ENCODE measurements around the gene MATCAP1. TPM values are rescaled to one million over a fixed set of nuclear protein-coding genes. Genes with fewer than 3 reads are reported as not detected.

Gene MATCAP1
- total RNA-seq, 1 experiment from 2014 or later, result 40.8 TPM

GRCh38 chr16:67191995-67192681, 8.4 kb upstream of the MATCAP1 start, which contains the start of gene E2F4:
E2F4 (plus strand) TSS chr16:67192155; CDS start chr16:67192228, 73 bp downstream.
- H3K4me3 Mint-ChIP-seq, result peak within 1 kb of the TSS; percentile 87
- no peaks in the 10 kb centered on the region for H3K27me3 Mint-ChIP-seq (ENCODE audit: low read depth)
- TF ChIP-seq OVOL2 (CRISPR knock-in tag; IDR thresholded peaks at IDR 0.05; ENCODE audit: borderline replicate concordance), result no peak
- peak; percentile 69; the same call in 1 of the 2 replicates for TF ChIP-seq CREM (CRISPR knock-in tag; IDR thresholded peaks at IDR 0.05)
- TF ChIP-seq, protein P1, sequence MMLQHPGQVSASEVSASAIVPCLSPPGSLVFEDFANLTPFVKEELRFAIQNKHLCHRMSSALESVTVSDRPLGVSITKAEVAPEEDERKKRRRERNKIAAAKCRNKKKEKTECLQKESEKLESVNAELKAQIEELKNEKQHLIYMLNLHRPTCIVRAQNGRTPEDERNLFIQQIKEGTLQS (CRISPR knock-in tag; conservative IDR thresholded peaks at IDR 0.05), result no peak
- TF ChIP-seq SMAD3 (CRISPR knock-in tag; IDR thresholded peaks at IDR 0.05; ENCODE audit: borderline replicate concordance), result no peak
- TF ChIP-seq E2F4 (CRISPR knock-in tag; IDR thresholded peaks at IDR 0.05; ENCODE audit: borderline replicate concordance, low read depth), result 0 out of 2 replicates have a peak, but pooled peaks have one; percentile 25
- peak; percentile 60 for TF ChIP-seq SP1 (CRISPR knock-in tag; conservative IDR thresholded peaks at IDR 0.05)
- peak; percentile 72; the same call in 1 of the 2 replicates for TF ChIP-seq ZNF121 (CRISPR knock-in tag; IDR thresholded peaks at IDR 0.05)
- TF ChIP-seq, protein P2, sequence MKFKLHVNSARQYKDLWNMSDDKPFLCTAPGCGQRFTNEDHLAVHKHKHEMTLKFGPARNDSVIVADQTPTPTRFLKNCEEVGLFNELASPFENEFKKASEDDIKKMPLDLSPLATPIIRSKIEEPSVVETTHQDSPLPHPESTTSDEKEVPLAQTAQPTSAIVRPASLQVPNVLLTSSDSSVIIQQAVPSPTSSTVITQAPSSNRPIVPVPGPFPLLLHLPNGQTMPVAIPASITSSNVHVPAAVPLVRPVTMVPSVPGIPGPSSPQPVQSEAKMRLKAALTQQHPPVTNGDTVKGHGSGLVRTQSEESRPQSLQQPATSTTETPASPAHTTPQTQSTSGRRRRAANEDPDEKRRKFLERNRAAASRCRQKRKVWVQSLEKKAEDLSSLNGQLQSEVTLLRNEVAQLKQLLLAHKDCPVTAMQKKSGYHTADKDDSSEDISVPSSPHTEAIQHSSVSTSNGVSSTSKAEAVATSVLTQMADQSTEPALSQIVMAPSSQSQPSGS (CRISPR knock-in tag; IDR thresholded peaks at IDR 0.05; ENCODE audit: borderline replicate concordance, low read depth), result no peak
- peak; percentile 80 for TF ChIP-seq ETV6 (CRISPR knock-in tag; IDR thresholded peaks at IDR 0.05)
- 0 out of 2 replicates have a peak, but pooled peaks have one; percentile 33 for TF ChIP-seq ZMAT4 (CRISPR knock-in tag; IDR thresholded peaks at IDR 0.05)
- TF ChIP-seq TCF7 (CRISPR knock-in tag; IDR thresholded peaks at IDR 0.05; ENCODE audit: low read depth), result 0 out of 2 replicates have a peak, but pooled peaks have one; percentile 15
- TF ChIP-seq NFE2L1 (CRISPR knock-in tag; IDR thresholded peaks at IDR 0.05), result peak; percentile 52; the same call in 1 of the 2 replicates
- TF ChIP-seq PRRX2 (CRISPR knock-in tag; IDR thresholded peaks at IDR 0.05), result no peak
- TF ChIP-seq, protein P3, sequence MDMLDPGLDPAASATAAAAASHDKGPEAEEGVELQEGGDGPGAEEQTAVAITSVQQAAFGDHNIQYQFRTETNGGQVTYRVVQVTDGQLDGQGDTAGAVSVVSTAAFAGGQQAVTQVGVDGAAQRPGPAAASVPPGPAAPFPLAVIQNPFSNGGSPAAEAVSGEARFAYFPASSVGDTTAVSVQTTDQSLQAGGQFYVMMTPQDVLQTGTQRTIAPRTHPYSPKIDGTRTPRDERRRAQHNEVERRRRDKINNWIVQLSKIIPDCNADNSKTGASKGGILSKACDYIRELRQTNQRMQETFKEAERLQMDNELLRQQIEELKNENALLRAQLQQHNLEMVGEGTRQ (CRISPR knock-in tag; IDR thresholded peaks at IDR 0.05), result peak; percentile 64
- no peak for TF ChIP-seq SOX15 (CRISPR knock-in tag; IDR thresholded peaks at IDR 0.05)
- TF ChIP-seq, protein P4, sequence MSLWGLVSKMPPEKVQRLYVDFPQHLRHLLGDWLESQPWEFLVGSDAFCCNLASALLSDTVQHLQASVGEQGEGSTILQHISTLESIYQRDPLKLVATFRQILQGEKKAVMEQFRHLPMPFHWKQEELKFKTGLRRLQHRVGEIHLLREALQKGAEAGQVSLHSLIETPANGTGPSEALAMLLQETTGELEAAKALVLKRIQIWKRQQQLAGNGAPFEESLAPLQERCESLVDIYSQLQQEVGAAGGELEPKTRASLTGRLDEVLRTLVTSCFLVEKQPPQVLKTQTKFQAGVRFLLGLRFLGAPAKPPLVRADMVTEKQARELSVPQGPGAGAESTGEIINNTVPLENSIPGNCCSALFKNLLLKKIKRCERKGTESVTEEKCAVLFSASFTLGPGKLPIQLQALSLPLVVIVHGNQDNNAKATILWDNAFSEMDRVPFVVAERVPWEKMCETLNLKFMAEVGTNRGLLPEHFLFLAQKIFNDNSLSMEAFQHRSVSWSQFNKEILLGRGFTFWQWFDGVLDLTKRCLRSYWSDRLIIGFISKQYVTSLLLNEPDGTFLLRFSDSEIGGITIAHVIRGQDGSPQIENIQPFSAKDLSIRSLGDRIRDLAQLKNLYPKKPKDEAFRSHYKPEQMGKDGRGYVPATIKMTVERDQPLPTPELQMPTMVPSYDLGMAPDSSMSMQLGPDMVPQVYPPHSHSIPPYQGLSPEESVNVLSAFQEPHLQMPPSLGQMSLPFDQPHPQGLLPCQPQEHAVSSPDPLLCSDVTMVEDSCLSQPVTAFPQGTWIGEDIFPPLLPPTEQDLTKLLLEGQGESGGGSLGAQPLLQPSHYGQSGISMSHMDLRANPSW (CRISPR knock-in tag; conservative IDR thresholded peaks at IDR 0.05; ENCODE audit: low read depth), result no peak
- TF ChIP-seq FOXP1 (CRISPR knock-in tag; IDR thresholded peaks at IDR 0.05; ENCODE audit: borderline replicate concordance), result peak; percentile 82
- TF ChIP-seq, protein P5, sequence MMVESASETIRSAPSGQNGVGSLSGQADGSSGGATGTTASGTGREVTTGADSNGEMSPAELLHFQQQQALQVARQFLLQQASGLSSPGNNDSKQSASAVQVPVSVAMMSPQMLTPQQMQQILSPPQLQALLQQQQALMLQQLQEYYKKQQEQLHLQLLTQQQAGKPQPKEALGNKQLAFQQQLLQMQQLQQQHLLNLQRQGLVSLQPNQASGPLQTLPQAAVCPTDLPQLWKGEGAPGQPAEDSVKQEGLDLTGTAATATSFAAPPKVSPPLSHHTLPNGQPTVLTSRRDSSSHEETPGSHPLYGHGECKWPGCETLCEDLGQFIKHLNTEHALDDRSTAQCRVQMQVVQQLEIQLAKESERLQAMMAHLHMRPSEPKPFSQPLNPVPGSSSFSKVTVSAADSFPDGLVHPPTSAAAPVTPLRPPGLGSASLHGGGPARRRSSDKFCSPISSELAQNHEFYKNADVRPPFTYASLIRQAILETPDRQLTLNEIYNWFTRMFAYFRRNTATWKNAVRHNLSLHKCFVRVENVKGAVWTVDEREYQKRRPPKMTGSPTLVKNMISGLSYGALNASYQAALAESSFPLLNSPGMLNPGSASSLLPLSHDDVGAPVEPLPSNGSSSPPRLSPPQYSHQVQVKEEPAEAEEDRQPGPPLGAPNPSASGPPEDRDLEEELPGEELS (CRISPR knock-in tag; IDR thresholded peaks at IDR 0.05), result peak; percentile 77; the same call in 1 of the 2 replicates
- peak; percentile 69; the same call in 1 of the 2 replicates for TF ChIP-seq GABPB1 (CRISPR knock-in tag; IDR thresholded peaks at IDR 0.05)
- H3K27ac Mint-ChIP-seq, result peak within 1 kb of the TSS; percentile 63
- peak; percentile 86 for DNase-seq (ENCODE audit: low spot score)
- ATAC-seq, result peak; percentile 93
- H3K9me3 Mint-ChIP-seq, result no peaks in the 10 kb centered on the region
- peaks cover 35% of the 10 kb centered on the region for H3K36me3 Mint-ChIP-seq
- ChIA-PET POLR2A (no interaction called here), CTCF (interaction anchor here (0.6 to 1.5 kb wide), 7 partner anchors 19 to 281 kb away, joined by 3 to 6 read pairs (median 3); partner anchors contain the start of genes B3GNT9, CES3 and TMEM208)
- H3K4me1 Mint-ChIP-seq, result peaks cover 23% of the 10 kb centered on the region

All from WTC11 (cell line).